GM13976 (cell line): ENCODE data around the gene LRMDA.

ENCODE experiments used
- DNase-seq: peaks from one replicate; pipeline ENCODE4 v3.0.0; 2012; ENCODE audit warnings: low spot score
- in situ Hi-C: fragments of 300-500 bp; cut with MboI; formaldehyde crosslinking; loops from one replicate; pipeline ENCODE4 v1.12.0; 2022; ENCODE audit warnings: low sequenced_read_pairs, mixed read lengths, inconsistent platforms; ENCODE audit not compliant: unreplicated experiment
- TF ChIP-seq, protein P1 (sequence below): IDR thresholded peaks from 2 replicates; pipeline ENCODE4 v1.5.1; 2012; ENCODE audit warnings: borderline replicate concordance, mild to moderate bottlenecking; ENCODE audit not compliant: insufficient read depth; ENCODE audit errors: extremely low read depth, missing control alignments, control extremely low read depth

Gene LRMDA

GRCh38 chr10:76329891-76330575 lies 898.6 kb downstream of the LRMDA start:
- in situ Hi-C loops: no loop called here
- TF ChIP-seq, protein P1, sequence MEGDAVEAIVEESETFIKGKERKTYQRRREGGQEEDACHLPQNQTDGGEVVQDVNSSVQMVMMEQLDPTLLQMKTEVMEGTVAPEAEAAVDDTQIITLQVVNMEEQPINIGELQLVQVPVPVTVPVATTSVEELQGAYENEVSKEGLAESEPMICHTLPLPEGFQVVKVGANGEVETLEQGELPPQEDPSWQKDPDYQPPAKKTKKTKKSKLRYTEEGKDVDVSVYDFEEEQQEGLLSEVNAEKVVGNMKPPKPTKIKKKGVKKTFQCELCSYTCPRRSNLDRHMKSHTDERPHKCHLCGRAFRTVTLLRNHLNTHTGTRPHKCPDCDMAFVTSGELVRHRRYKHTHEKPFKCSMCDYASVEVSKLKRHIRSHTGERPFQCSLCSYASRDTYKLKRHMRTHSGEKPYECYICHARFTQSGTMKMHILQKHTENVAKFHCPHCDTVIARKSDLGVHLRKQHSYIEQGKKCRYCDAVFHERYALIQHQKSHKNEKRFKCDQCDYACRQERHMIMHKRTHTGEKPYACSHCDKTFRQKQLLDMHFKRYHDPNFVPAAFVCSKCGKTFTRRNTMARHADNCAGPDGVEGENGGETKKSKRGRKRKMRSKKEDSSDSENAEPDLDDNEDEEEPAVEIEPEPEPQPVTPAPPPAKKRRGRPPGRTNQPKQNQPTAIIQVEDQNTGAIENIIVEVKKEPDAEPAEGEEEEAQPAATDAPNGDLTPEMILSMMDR: no peak
- no peak for DNase-seq

GRCh38 chr10:76331742-76332141 lies 900.3 kb downstream of the LRMDA start:
- TF ChIP-seq, protein P1: no peak
- no peak for DNase-seq
- in situ Hi-C loops: no loop called here

DNA sequence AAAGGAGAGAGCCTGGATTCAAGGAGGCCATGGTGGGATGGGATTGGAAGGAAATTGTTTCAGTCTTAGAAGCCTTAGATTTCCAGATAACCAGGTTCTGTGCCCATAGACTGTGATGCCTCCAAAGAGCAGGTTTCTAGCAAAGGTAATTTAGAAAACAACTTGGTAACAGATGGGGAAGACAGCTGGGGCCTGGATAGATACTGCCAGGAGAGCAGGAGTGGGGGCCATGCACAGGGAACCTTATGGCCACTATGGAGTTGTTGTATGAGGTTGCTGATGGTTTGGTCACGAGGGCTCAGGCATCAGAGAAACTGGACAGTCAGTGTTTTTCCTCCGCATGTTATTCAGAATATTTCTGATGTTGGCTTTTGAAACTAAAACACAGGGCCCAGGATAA lies 901.9 kb downstream of the LRMDA start:
- TF ChIP-seq, protein P1: no peak
- no peak for DNase-seq
- in situ Hi-C loops: no loop called here

DNA sequence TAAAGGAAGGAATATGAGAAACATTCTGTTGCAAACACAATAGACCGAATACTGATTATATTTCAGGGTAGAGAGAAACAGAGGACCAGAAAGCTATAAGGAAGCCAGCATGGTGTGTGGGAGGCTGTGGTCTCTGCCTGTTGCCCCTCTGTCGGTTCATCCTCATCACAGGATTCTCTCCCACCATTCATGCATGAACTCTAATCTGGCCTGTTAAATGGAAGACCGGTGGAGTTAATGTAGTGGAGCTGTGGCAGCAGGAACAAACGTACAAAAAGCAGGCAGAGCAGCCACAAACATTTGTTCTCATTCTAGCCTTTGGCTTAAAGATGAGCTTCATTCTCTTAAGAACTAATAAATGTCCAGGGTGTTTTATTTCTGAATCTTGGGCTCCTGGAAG lies 902.4 kb downstream of the LRMDA start:
- no peak for DNase-seq
- TF ChIP-seq, protein P1: no peak
- in situ Hi-C loops: no loop called here

DNA sequence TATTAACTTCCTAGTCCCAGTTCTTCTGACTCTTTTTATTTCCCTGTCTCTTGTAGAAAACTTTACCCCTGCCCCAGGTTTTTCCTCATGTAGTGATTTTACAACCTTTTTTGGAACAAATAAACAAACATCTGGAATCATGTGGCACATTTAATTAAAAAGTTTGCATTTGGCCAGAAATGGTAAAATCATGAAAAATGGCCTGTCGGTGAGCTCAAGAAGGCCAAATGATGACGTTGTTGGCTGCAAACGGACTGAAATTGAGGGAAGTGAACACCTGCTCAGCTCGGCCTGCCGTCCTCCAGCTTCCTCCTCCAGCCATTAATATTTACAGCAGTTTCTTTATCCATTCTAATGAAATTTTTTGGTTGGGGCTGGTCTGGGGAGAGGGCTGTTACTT lies 902.8 kb downstream of the LRMDA start:
- in situ Hi-C loops: no loop called here
- TF ChIP-seq, protein P1: no peak
- no peak for DNase-seq

GRCh38 chr10:76336213-76336963 lies 905.0 kb downstream of the LRMDA start:
- in situ Hi-C loops: no loop called here
- TF ChIP-seq, protein P1: no peak
- no peak for DNase-seq
